ENCODE results near the gene PCDH10.

The PCDH10 gene

GRCh38 chr4:133154725-133155124 is 5.6 kb downstream of the PCDH10 start:
- Histone ChIP-seq H3K4me3 (no peak overlapping the region), H3K27ac (no peak overlapping the region)
- peak; percentile 29 for TF ChIP-seq CTCF (IDR thresholded peaks at IDR 0.05)
- DNase-seq (ENCODE audit: low spot score): no peak

GRCh38 chr4:133156096-133156495 is 7.0 kb downstream of the PCDH10 start:
- no peak for DNase-seq (ENCODE audit: low spot score)
- TF ChIP-seq CTCF (IDR thresholded peaks at IDR 0.05): no peak
- no peak overlapping the region for H3K4me3 ChIP-seq
- no peak overlapping the region for H3K27ac ChIP-seq

- TF ChIP-seq CTCF (IDR thresholded peaks at IDR 0.05): no peak
- no peak overlapping the region for H3K4me3 ChIP-seq
- DNase-seq (ENCODE audit: low spot score): no peak
- no peak overlapping the region for H3K27ac ChIP-seq
Observed at GRCh38 chr4:133156556-133156955, 7.5 kb downstream of the PCDH10 start.

- Histone ChIP-seq H3K4me3 (no peak overlapping the region), H3K27ac (no peak overlapping the region)
- TF ChIP-seq CTCF (IDR thresholded peaks at IDR 0.05): no peak
- DNase-seq (ENCODE audit: low spot score): no peak
Observed at GRCh38 chr4:133157460-133158160, 8.5 kb downstream of the PCDH10 start.

GRCh38 chr4:133160853-133161252 is 11.8 kb downstream of the PCDH10 start:
- no peak overlapping the region for H3K27ac ChIP-seq

GRCh38 chr4:133161570-133162295 is 12.6 kb downstream of the PCDH10 start:
- H3K27ac ChIP-seq: no peak overlapping the region
- no peak for TF ChIP-seq CTCF (IDR thresholded peaks at IDR 0.05)
- no peak overlapping the region for H3K4me3 ChIP-seq
- DNase-seq (ENCODE audit: low spot score): no peak

More at GRCh38 chr4:133160853-133161252, 11.8 kb downstream of the PCDH10 start:
- DNase-seq (ENCODE audit: low spot score): no peak
- no peak overlapping the region for H3K4me3 ChIP-seq
- TF ChIP-seq CTCF (IDR thresholded peaks at IDR 0.05): no peak

GRCh38 chr4:133162941-133163340 is 13.8 kb downstream of the PCDH10 start:
- TF ChIP-seq CTCF (IDR thresholded peaks at IDR 0.05): no peak
- Histone ChIP-seq H3K4me3 (no peak overlapping the region), H3K27ac (no peak overlapping the region)
- DNase-seq (ENCODE audit: low spot score): no peak

Measured in coronary artery (tissue), 2 donors.